CD4-positive, CD25-positive, alpha-beta regulatory T cell (primary cell): ENCODE data around the gene INTS13. TPM values are rescaled to one million over a fixed set of nuclear protein-coding genes. Genes with fewer than 3 reads are reported as not detected.
A peak's percentile ranks its signal among the peaks of the same experiment; 100 is the strongest.

Experiments
- ATAC-seq, 2 donors: fragments of 150-1000 bp; cut with Tn5 transposase; one replicate each; pipeline ENCODE4 v1.10.0; 2021; ENCODE audit warnings: low read depth in 2 of 2, moderate number of reproducible peaks in 2 of 2, moderate library complexity in 1 of 2
- DNase-seq, 3 donors: peaks; one replicate each; pipeline versions ENCODE4 v3.0.0 to v3.0.0-alpha.2; 2012 to 2022; ENCODE audit warnings: mixed read lengths in 1 of 3
- H3K27ac ChIP-seq: one replicate; pipeline ENCODE4 v1.7.0; 2013; ENCODE audit warnings: mild to moderate bottlenecking, low read length; ENCODE audit not compliant: insufficient read depth, poor library complexity, severe bottlenecking
- H3K27me3 ChIP-seq: one replicate; pipeline ENCODE4 v1.7.0; 2013; ENCODE audit warnings: low read length; ENCODE audit not compliant: control insufficient read depth, insufficient read depth
- H3K36me3 ChIP-seq: one replicate; pipeline ENCODE4 v1.7.0; 2013; ENCODE audit warnings: mild to moderate bottlenecking, low read length, moderate library complexity; ENCODE audit not compliant: control insufficient read depth, insufficient read depth
- H3K4me1 ChIP-seq: 2 replicates; pipeline ENCODE4 v1.7.0; 2013; ENCODE audit warnings: mild to moderate bottlenecking, low read length; ENCODE audit not compliant: insufficient read depth, control insufficient read depth, poor library complexity, severe bottlenecking
- H3K4me3 ChIP-seq: one replicate; pipeline ENCODE4 v1.7.0; 2013; ENCODE audit warnings: low read depth, mild to moderate bottlenecking, low read length, moderate library complexity
- H3K9me3 ChIP-seq, 2 experiments: 1 replicate in 1 of 2; 2 replicates in 1 of 2; pipeline ENCODE4 v1.7.0; 2013; ENCODE audit warnings: low read length in 2 of 2, mild to moderate bottlenecking in 1 of 2, moderate library complexity in 1 of 2; ENCODE audit not compliant: control insufficient read depth in 2 of 2
- H3K27ac Mint-ChIP-seq, 3 donors: one replicate each; pipeline ENCODE4 v1.8.0; 2020 to 2022; ENCODE audit warnings: mild to moderate bottlenecking in 3 of 3, mixed read lengths in 3 of 3, moderate library complexity in 2 of 3
- H3K27me3 Mint-ChIP-seq: one replicate; pipeline ENCODE4 v1.8.0; 2022; ENCODE audit warnings: mild to moderate bottlenecking, mixed read lengths
- H3K36me3 Mint-ChIP-seq: one replicate; pipeline ENCODE4 v1.8.0; 2020; ENCODE audit warnings: mixed read lengths
- H3K4me1 Mint-ChIP-seq, 4 donors: one replicate each; pipeline ENCODE4 v1.8.0; 2020 to 2022; ENCODE audit warnings: mixed read lengths in 4 of 4, mild to moderate bottlenecking in 1 of 4
- H3K4me3 Mint-ChIP-seq, 4 donors: one replicate each; pipeline ENCODE4 v1.8.0; 2020 to 2022; ENCODE audit warnings: mild to moderate bottlenecking in 4 of 4, mixed read lengths in 4 of 4, moderate library complexity in 3 of 4
- H3K9me3 Mint-ChIP-seq, 7 donors: one replicate each; pipeline ENCODE4 v1.8.0; 2020 to 2022; ENCODE audit warnings: mixed read lengths in 7 of 7, mild to moderate bottlenecking in 3 of 7, moderate library complexity in 2 of 7
- polyA plus RNA-seq, 4 donors: library from polyadenylated mRNA; unstranded; fragments of 300-500 nt; fragmentation: Illumina TruSeq; gene quantifications; one replicate each; pipeline ENCODE4 v1.2.3, GENCODE V29; 2021
- total RNA-seq: library from RNA; stranded (reverse); gene quantifications from one replicate; pipeline ENCODE4 v1.2.3, GENCODE V29; 2022

The INTS13 gene
- total and polyA plus RNA-seq, 5 donors from 2014 or later, result 28.8 to 42.5 (median 32.0) TPM

DNA sequence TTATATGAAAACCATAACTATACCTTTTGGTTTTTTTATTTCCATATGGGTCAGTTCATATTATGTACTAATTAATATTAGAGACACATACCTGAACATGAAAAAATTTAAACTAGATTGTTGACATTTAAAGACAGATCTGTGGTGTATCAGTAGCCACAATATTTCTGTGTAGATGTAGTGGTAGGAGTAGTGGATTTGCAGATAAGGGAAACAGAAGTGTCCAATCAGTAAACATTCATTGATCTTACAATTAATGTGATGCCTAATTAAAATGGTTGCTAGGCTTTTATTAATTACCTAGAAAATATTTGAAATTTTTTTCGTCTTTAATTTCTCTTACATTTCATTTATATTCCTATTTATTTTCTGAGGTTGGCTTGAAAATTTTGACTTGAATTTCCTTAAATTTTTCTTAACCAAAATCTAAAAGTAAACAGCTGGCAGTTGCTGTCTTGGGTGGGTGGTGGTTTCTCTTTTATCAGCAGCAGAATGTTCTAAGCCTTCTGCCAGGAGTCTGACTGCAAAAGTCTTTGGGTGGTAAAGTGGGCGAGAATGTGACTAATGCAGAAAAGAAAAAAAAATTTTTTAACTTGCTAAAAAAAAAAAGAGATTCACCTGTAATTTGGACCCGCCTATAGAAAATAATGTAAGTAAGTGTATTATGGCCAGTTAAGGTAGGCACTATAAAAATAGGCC lies 2.9 kb upstream of the INTS13 start:
- Mint-ChIP-seq H3K4me1 (peaks cover 36 to 72% (median 56%) of the 10 kb centered on the region in 4 donors), H3K27me3 (no peaks in the 10 kb centered on the region), H3K27ac (peak overlapping the region; percentile 66 to 98 (median 94)), H3K4me3 (peak overlapping the region; percentile 94 to 98 (median 96)), H3K9me3 (peaks cover 0 to 4% (median 0%) of the 10 kb centered on the region in 7 donors), H3K36me3 (peaks cover 7% of the 10 kb centered on the region)
- Histone ChIP-seq H3K4me1 (peaks cover 70% of the 10 kb centered on the region), H3K4me3 (peak overlapping the region; percentile 99), H3K9me3 (no peaks in the 10 kb centered on the region), H3K27me3 (no peaks in the 10 kb centered on the region), H3K36me3 (peaks cover 2% of the 10 kb centered on the region), H3K27ac (peak overlapping the region; percentile 99)
- ATAC-seq (no peak), DNase-seq (peak in 2 of 3 donors; percentile 27 to 30)

DNA sequence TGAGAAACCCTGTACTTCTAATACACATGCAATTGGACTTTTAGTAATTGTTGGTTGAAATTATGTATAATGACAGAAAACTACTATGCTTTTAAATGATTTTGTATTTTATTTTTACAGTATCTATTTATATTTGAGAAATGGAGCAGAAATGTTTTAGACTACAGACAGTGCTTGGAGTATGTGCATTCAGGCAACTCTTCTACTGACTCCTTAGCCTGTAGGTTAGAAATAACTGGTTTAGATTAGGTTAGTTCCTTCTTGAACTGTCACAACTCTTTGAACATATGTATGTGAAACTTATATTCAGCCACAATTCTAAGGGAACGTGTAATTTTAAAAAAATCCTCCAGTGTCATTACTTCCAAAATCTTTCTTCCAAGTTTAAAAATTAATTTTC lies 2.2 kb upstream of the INTS13 start:
- Histone ChIP-seq H3K9me3 (no peaks in the 10 kb centered on the region), H3K4me1 (peaks cover 77% of the 10 kb centered on the region), H3K27me3 (no peaks in the 10 kb centered on the region), H3K36me3 (peaks cover 2% of the 10 kb centered on the region), H3K27ac (peak overlapping the region; percentile 99), H3K4me3 (peak overlapping the region; percentile 99)
- Mint-ChIP-seq H3K4me1 (peaks cover 40 to 72% (median 56%) of the 10 kb centered on the region in 4 donors), H3K4me3 (peak overlapping the region; percentile 94 to 98 (median 96)), H3K27me3 (no peaks in the 10 kb centered on the region), H3K9me3 (peaks cover 0 to 4% (median 0%) of the 10 kb centered on the region in 7 donors), H3K27ac (peak overlapping the region in 2 of 3 donors; percentile 94 to 98), H3K36me3 (peaks cover 6% of the 10 kb centered on the region)
- DNase-seq, result no peak
- ATAC-seq, result no peak

DNA sequence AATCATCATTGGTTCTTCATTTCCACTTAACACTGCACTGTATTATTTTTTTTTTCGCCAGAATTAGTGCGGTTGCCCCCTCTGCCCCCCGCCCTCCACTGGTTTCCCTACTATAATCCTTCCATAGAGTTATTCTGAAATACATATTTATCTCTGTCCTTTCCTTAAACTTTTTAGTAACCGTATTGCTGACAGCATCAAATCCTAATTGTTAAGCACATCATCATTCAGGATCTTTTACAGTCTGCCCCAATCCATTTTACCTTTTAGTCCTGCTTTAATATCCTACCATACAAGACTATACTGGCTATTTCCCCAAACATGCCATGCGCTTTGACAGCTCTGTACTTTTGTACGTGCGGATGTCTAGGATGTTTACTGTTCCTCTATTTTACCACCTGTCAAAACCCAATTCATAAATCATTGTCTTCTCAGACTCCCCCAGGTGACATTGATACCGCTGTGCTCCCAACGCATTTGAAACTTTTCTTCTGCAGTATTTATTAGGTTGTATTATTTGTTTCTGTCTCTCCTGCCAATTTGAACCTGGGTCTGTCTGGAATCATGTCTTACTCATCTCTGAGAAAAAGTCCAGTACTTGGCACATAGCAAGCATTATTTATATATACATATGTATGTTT lies 1.5 kb upstream of the INTS13 start:
- H3K36me3 Mint-ChIP-seq, result peaks cover 4% of the 10 kb centered on the region
- H3K4me1 ChIP-seq, result peaks cover 80% of the 10 kb centered on the region
- DNase-seq (peak in 1 of 3 donors; percentile 47), ATAC-seq (no peak)
- peak overlapping the region; percentile 94 to 98 (median 97) for H3K27ac Mint-ChIP-seq
- peak overlapping the region; percentile 99 for H3K27ac ChIP-seq
- no peaks in the 10 kb centered on the region for H3K36me3 ChIP-seq
- peak overlapping the region; percentile 99 for H3K4me3 ChIP-seq
- no peaks in the 10 kb centered on the region for H3K9me3 ChIP-seq
- H3K4me3 Mint-ChIP-seq, result peak overlapping the region; percentile 94 to 98 (median 96)
- no peaks in the 10 kb centered on the region for H3K27me3 Mint-ChIP-seq
- H3K9me3 Mint-ChIP-seq, result peaks cover 0 to 4% (median 0%) of the 10 kb centered on the region in 7 donors
- H3K4me1 Mint-ChIP-seq, result peaks cover 44 to 75% (median 60%) of the 10 kb centered on the region in 4 donors
- no peaks in the 10 kb centered on the region for H3K27me3 ChIP-seq

DNA sequence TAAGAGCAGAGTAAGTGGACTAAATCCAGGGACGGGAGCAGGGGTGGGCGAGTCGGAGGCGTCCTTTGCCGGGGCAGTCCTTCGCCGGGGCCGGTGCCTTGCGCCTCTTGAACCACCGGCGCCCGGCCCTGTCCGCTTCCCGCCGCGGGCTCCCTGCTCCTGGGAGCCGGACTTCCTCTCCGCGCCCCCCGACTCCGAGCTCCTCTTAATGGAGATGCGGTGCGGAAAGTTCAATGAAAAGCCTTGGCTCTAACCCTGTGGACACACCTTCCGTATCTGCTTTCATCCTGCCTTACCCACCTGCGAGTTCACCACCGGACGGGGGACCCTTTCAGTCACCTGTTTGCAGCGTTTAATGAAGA lies 901 bp upstream of the INTS13 start:
- DNase-seq, result peak; percentile 20 to 56 (median 29)
- Mint-ChIP-seq H3K27me3 (no peaks in the 10 kb centered on the region), H3K27ac (peak overlapping the region; percentile 94 to 100 (median 97)), H3K4me1 (peaks cover 43 to 75% (median 57%) of the 10 kb centered on the region in 4 donors), H3K36me3 (peaks cover 4% of the 10 kb centered on the region), H3K4me3 (peak overlapping the region; percentile 94 to 98 (median 96)), H3K9me3 (peaks cover 0 to 4% (median 0%) of the 10 kb centered on the region in 7 donors)
- Histone ChIP-seq H3K27me3 (no peaks in the 10 kb centered on the region), H3K4me1 (peaks cover 74% of the 10 kb centered on the region), H3K4me3 (peak overlapping the region; percentile 99), H3K27ac (peak overlapping the region; percentile 99), H3K9me3 (no peaks in the 10 kb centered on the region), H3K36me3 (peaks cover 5% of the 10 kb centered on the region)
- ATAC-seq, result no peak

DNA sequence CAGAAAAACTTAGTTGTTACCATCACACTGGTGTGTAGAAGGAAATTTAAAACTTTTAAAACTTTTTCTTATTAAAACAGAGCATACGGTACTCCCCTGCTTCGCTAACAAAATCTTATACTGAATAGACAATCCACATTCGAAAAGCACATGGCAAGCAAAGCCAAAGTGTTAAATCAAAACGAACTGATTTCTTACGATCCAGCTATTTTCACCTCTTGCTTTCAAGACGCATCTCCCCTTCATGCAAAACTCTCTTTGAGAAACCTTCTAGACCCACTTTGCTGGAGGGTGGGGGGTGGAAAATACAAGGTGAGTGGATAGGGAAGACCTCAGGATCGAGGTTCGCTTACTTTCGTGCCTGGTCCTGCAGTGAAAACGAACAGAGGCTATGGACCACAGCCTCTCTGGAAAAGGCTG lies 328 bp downstream of the INTS13 start:
- Mint-ChIP-seq H3K9me3 (peaks cover 0 to 4% (median 0%) of the 10 kb centered on the region in 7 donors), H3K27me3 (no peaks in the 10 kb centered on the region), H3K27ac (peak overlapping the region; percentile 94 to 100 (median 97)), H3K4me3 (peak overlapping the region; percentile 94 to 98 (median 96)), H3K36me3 (peaks cover 10% of the 10 kb centered on the region), H3K4me1 (peaks cover 44 to 74% (median 59%) of the 10 kb centered on the region in 4 donors)
- no peaks in the 10 kb centered on the region for H3K27me3 ChIP-seq
- peak overlapping the region; percentile 99 for H3K4me3 ChIP-seq
- H3K27ac ChIP-seq, result peak overlapping the region; percentile 99
- H3K36me3 ChIP-seq, result peaks cover 11% of the 10 kb centered on the region
- no peak for DNase-seq
- ATAC-seq, result no peak
- H3K9me3 ChIP-seq, result no peaks in the 10 kb centered on the region
- H3K4me1 ChIP-seq, result peaks cover 69% of the 10 kb centered on the region

DNA sequence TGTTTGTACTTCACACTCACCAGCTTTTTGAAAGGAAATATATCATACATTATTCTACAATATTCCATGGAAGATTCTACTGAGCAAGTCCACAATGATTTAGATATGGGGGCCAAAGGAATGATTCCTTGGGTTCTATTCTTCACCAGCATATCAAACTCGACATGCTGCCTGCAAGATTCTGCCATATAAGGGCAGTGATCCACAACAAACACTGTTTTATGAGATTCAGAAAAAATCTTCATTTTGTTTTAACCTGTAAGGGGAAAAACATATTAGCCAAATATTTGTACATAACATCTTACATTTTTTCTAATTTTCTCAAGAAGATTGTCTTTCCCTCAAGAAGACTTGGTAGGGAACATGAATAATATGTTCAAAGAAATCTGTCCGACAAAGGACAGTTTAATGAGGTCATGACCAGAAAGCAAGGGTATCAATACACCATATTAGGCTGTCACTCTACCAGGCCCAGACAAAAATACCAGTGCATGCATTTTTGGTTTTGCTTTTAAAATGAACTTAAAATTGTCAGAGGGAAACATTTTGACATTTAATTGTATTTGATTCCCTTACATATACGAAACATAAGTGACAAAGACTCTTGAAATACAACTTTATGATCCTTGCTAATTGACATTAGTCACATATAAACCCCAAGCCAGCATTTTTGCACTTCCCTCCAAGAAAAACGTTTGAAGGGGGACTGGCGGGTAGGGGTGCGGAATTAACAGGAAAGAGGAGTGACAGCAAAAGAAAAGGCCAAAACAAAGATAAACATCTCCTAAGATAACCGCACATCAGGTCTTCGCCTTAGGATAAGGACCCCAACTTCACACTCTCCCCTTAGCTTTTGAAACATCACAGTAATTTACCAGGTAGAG lies 980 bp downstream of the INTS13 start:
- peak; percentile 3 to 40 (median 21) for DNase-seq
- H3K9me3 Mint-ChIP-seq, result peaks cover 0 to 4% (median 0%) of the 10 kb centered on the region in 7 donors
- peak overlapping the region; percentile 99 for H3K4me3 ChIP-seq

More for the DNA sequence above, 980 bp downstream of the INTS13 start:
- Histone ChIP-seq H3K27ac (peak overlapping the region; percentile 99), H3K9me3 (no peaks in the 10 kb centered on the region), H3K36me3 (peaks cover 11% of the 10 kb centered on the region), H3K4me1 (peaks cover 66% of the 10 kb centered on the region), H3K27me3 (no peaks in the 10 kb centered on the region)
- Mint-ChIP-seq H3K27ac (peak overlapping the region; percentile 94 to 100 (median 97)), H3K4me1 (peaks cover 45 to 74% (median 58%) of the 10 kb centered on the region in 4 donors), H3K36me3 (peaks cover 10% of the 10 kb centered on the region), H3K27me3 (no peaks in the 10 kb centered on the region), H3K4me3 (peak overlapping the region; percentile 94 to 98 (median 96))
- no peak for ATAC-seq
